GM12872 (cell line): ENCODE measurements around the gene RABL6.

ENCODE experiments used
- TF ChIP-seq, protein P1 (sequence below): IDR thresholded peaks from 3 replicates; pipeline ENCODE4 v1.5.1; 2011; ENCODE audit warnings: low read depth, mild to moderate bottlenecking, low read length, moderate library complexity; ENCODE audit not compliant: insufficient read depth

RABL6 gene

DNA sequence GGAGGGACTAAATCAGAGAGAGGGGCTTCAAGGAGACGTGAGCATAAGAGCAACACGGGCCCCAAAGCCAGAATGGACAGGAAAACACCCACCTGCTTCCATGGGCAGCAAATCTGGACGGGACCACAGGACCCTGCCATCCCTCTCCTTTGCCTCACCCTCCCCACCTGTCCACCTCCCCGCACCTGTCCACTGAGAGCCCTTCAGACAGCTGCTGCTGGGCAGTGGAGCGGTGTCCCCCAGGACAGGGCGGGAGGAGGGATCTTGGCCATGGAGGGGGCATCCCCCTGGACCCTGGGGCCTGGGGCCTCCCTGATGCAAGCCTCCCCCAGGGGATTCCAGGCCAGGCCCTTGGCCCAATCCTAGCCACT lies 9.1 kb upstream of the RABL6 start:
- TF ChIP-seq, protein P1, sequence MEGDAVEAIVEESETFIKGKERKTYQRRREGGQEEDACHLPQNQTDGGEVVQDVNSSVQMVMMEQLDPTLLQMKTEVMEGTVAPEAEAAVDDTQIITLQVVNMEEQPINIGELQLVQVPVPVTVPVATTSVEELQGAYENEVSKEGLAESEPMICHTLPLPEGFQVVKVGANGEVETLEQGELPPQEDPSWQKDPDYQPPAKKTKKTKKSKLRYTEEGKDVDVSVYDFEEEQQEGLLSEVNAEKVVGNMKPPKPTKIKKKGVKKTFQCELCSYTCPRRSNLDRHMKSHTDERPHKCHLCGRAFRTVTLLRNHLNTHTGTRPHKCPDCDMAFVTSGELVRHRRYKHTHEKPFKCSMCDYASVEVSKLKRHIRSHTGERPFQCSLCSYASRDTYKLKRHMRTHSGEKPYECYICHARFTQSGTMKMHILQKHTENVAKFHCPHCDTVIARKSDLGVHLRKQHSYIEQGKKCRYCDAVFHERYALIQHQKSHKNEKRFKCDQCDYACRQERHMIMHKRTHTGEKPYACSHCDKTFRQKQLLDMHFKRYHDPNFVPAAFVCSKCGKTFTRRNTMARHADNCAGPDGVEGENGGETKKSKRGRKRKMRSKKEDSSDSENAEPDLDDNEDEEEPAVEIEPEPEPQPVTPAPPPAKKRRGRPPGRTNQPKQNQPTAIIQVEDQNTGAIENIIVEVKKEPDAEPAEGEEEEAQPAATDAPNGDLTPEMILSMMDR, result no peak

- TF ChIP-seq, protein P1, result no peak
Observed at GRCh38 chr9:136799079-136799853, 8.5 kb upstream of the RABL6 start.

DNA sequence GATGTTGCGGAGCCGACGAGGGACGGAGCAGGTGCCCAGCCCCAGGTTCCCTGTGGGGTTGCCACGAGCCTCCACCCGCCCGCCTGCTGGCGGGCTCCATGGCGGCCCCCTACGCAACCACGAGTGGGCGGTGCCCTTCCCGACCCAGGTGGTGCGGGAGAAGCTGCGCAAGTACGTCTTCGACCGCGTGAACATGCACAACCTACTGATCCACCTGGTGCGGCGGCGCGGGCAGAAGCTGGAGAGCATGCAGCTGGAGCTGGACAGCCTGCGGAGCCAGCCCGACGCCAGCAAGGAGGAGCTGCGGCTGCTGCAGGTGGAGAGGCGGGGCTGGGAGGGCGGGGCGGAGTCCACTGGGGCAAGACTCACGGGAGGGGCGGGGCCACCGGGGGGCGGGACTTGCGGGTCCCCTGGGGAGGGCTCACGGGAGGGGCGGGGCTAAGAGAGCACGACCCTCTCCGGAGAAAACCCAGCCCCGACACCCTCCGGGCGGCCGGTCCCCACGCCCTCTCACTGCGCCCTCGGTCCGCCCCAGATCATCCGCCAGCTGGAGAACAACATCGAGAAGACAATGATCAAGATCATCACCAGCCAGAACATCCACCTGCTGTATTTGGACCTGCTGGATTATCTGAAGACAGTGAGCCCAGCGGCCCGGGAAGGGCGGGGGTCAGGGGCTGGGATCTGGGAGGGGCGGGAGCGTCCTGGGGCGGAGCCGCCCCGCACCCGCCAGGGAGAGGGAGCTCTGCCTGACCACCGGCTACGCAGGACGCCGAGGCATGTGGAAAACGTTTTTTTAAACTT lies 7.7 kb upstream of the RABL6 start:
- TF ChIP-seq, protein P1, result no peak

DNA sequence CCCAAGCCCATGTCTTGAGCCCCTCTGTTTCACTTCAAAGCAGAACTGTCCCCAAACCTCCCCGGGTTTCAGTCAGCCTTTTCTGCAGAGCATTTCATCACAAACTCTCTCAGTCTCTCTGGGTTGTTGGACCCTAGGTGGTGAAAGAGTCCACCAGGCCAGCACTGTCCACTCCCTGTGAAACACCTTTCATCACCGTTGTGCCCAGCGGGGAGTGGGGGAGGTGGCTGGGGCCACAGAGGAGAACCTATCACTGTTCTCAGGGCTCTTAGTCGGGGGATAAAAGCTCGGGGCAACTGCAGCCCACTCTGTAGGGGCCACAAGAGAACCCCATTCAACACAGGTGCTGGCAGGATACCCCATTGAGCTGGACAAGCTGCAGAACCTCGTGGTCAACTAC lies 5.4 kb upstream of the RABL6 start:
- TF ChIP-seq, protein P1, result no peak

DNA sequence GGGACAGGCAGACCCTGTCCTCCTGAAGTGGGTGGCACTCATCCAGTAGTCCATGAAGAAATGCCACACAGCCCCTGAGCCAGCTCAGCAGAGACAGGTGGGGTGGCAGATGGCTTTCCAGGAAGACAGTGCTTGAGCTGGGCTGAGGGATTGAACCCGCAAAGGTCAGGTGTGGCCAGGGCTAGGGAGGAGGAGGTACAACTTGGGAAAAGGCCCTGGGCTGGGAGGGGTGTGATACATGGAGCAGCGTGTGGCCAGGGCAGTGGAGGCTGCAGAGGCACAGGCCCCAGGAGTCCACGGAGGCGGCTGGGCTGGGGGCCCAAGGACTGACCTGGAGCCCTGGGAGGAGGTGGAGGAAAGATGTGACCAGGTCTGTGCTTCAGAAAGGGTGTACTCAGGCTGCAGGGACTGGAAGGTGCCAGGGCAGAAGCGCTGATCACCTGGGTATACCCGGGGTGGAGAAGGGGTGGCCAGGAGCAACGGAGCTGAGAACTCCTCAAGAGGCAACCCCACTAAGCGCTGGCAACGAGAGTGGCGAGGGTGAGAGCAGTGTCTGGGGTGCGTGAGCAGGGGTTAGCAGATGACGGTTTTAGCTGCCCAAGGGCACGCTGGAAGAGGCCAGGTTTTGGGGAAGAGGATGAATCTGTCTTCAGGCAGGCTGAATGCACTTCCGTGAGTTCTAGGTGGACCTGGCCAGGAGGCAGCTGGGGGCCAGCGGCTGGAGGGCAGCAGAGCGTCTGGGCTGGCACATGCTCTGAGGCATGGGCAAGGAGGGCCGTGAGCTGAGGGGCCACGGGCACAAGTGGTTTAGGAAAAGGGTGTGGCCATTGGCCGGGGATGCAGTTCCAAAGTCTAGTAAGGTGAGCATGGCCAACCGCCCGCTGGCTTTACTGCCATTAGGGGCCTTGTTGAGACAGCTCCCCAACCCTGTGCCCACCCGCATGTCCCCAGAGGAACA lies 3.9 kb upstream of the RABL6 start:
- TF ChIP-seq, protein P1, result no peak

- TF ChIP-seq, protein P1, result no peak
Observed at GRCh38 chr9:136804509-136805206, 3.1 kb upstream of the RABL6 start.
